Measurements from ENCODE around the gene LAP3. TPM values are rescaled to one million over a fixed set of nuclear protein-coding genes. Genes with fewer than 3 reads are reported as not detected.
"Not testable (repeated sequence)": the region's sequence is repeated elsewhere in the genome, so short reads cannot be mapped to it uniquely, and the experiment has no call there.

Gene LAP3
- total RNA-seq, 1 donor from 2014 or later = 126 TPM

- H3K27ac Mint-ChIP-seq = no peak overlapping the region
- no peak overlapping the region for H3K4me3 Mint-ChIP-seq
- intact Hi-C loops (cut with micrococcal nuclease) = no loop called here
- H3K36me3 Mint-ChIP-seq (ENCODE audit: low read depth) = no peaks in the 10 kb centered on the region
- H3K27me3 Mint-ChIP-seq = peaks cover 25% of the 10 kb centered on the region
- H3K4me1 Mint-ChIP-seq = peaks cover 8% of the 10 kb centered on the region
- H3K9me3 Mint-ChIP-seq = no peaks in the 10 kb centered on the region
- no peak for DNase-seq
Observed at GRCh38 chr4:17552427-17552826, 24.6 kb upstream of the LAP3 start.

- Mint-ChIP-seq H3K36me3 (ENCODE audit: low read depth) (no peaks in the 10 kb centered on the region), H3K27ac (no peak overlapping the region), H3K4me1 (peaks cover 5% of the 10 kb centered on the region), H3K4me3 (no peak overlapping the region), H3K9me3 (no peaks in the 10 kb centered on the region), H3K27me3 (peaks cover 25% of the 10 kb centered on the region)
- intact Hi-C loops (cut with micrococcal nuclease) = no loop called here
- DNase-seq = no peak
Observed at GRCh38 chr4:17554568-17554967, 22.4 kb upstream of the LAP3 start.

GRCh38 chr4:17556498-17556897, 20.5 kb upstream of the LAP3 start:
- intact Hi-C loops (cut with micrococcal nuclease) = no loop called here
- peaks cover 8% of the 10 kb centered on the region for H3K4me1 Mint-ChIP-seq
- DNase-seq = no peak
- no peak overlapping the region for H3K4me3 Mint-ChIP-seq
- no peaks in the 10 kb centered on the region for H3K9me3 Mint-ChIP-seq
- H3K36me3 Mint-ChIP-seq (ENCODE audit: low read depth) = no peaks in the 10 kb centered on the region
- H3K27ac Mint-ChIP-seq = no peak overlapping the region
- peaks cover 24% of the 10 kb centered on the region for H3K27me3 Mint-ChIP-seq

- H3K4me1 Mint-ChIP-seq = peaks cover 10% of the 10 kb centered on the region
- no peaks in the 10 kb centered on the region for H3K9me3 Mint-ChIP-seq
- no peak overlapping the region for H3K4me3 Mint-ChIP-seq
- intact Hi-C loops (cut with micrococcal nuclease) = no loop called here
- no peaks in the 10 kb centered on the region for H3K36me3 Mint-ChIP-seq (ENCODE audit: low read depth)
- no peak for DNase-seq
- no peak overlapping the region for H3K27ac Mint-ChIP-seq
- peaks cover 18% of the 10 kb centered on the region for H3K27me3 Mint-ChIP-seq
Observed at GRCh38 chr4:17557880-17558279, 19.1 kb upstream of the LAP3 start.

GRCh38 chr4:17558941-17559708, 17.9 kb upstream of the LAP3 start:
- Mint-ChIP-seq H3K4me3 (no peak overlapping the region), H3K36me3 (ENCODE audit: low read depth) (no peaks in the 10 kb centered on the region), H3K4me1 (peaks cover 10% of the 10 kb centered on the region), H3K27me3 (peaks cover 18% of the 10 kb centered on the region), H3K27ac (no peak overlapping the region), H3K9me3 (no peaks in the 10 kb centered on the region)
- no peak for DNase-seq
- intact Hi-C loops (cut with micrococcal nuclease) = no loop called here

GRCh38 chr4:17559709-17560048, 17.3 kb upstream of the LAP3 start:
- peaks cover 8% of the 10 kb centered on the region for H3K4me1 Mint-ChIP-seq
- no peak for DNase-seq
- H3K27me3 Mint-ChIP-seq = peaks cover 18% of the 10 kb centered on the region
- no peaks in the 10 kb centered on the region for H3K36me3 Mint-ChIP-seq (ENCODE audit: low read depth)
- no peaks in the 10 kb centered on the region for H3K9me3 Mint-ChIP-seq
- intact Hi-C loops (cut with micrococcal nuclease) = no loop called here
- no peak overlapping the region for H3K27ac Mint-ChIP-seq
- no peak overlapping the region for H3K4me3 Mint-ChIP-seq

- intact Hi-C loops (cut with micrococcal nuclease) = no loop called here
- Mint-ChIP-seq H3K36me3 (ENCODE audit: low read depth) (no peaks in the 10 kb centered on the region), H3K9me3 (no peaks in the 10 kb centered on the region), H3K4me3 (no peak overlapping the region), H3K27me3 (peaks cover 15% of the 10 kb centered on the region), H3K4me1 (peaks cover 5% of the 10 kb centered on the region), H3K27ac (no peak overlapping the region)
- no peak for DNase-seq
Observed at GRCh38 chr4:17560065-17560673, 16.8 kb upstream of the LAP3 start.

- H3K36me3 Mint-ChIP-seq (ENCODE audit: low read depth) = no peaks in the 10 kb centered on the region
- intact Hi-C loops (cut with micrococcal nuclease) = no loop called here
- no peak overlapping the region for H3K4me3 Mint-ChIP-seq
- peaks cover 6% of the 10 kb centered on the region for H3K27me3 Mint-ChIP-seq
- DNase-seq = no peak
- peaks cover 5% of the 10 kb centered on the region for H3K4me1 Mint-ChIP-seq
- H3K27ac Mint-ChIP-seq = no peak overlapping the region
- H3K9me3 Mint-ChIP-seq = no peaks in the 10 kb centered on the region
Observed at GRCh38 chr4:17561195-17561909, 15.6 kb upstream of the LAP3 start.

GRCh38 chr4:17562157-17562556, 14.8 kb upstream of the LAP3 start:
- peaks cover 5% of the 10 kb centered on the region for H3K4me1 Mint-ChIP-seq
- H3K27ac Mint-ChIP-seq = no peak overlapping the region
- no peaks in the 10 kb centered on the region for H3K9me3 Mint-ChIP-seq
- no peak overlapping the region for H3K4me3 Mint-ChIP-seq
- no peaks in the 10 kb centered on the region for H3K36me3 Mint-ChIP-seq (ENCODE audit: low read depth)
- peaks cover 4% of the 10 kb centered on the region for H3K27me3 Mint-ChIP-seq
- DNase-seq = no peak
- intact Hi-C loops (cut with micrococcal nuclease) = no loop called here

- Mint-ChIP-seq H3K36me3 (ENCODE audit: low read depth) (no peaks in the 10 kb centered on the region), H3K9me3 (no peaks in the 10 kb centered on the region), H3K27me3 (peaks cover 4% of the 10 kb centered on the region), H3K4me1 (peaks cover 5% of the 10 kb centered on the region), H3K4me3 (no peak overlapping the region), H3K27ac (no peak overlapping the region)
- intact Hi-C loops (cut with micrococcal nuclease) = no loop called here
- no peak for DNase-seq
Observed at GRCh38 chr4:17565846-17566245, 11.2 kb upstream of the LAP3 start.

- Mint-ChIP-seq H3K27me3 (peaks cover 4% of the 10 kb centered on the region), H3K27ac (no peak overlapping the region), H3K4me3 (no peak overlapping the region), H3K36me3 (ENCODE audit: low read depth) (no peaks in the 10 kb centered on the region), H3K4me1 (no peaks in the 10 kb centered on the region), H3K9me3 (no peaks in the 10 kb centered on the region)
- DNase-seq = no peak
- intact Hi-C loops (cut with micrococcal nuclease) = no loop called here
Observed at GRCh38 chr4:17567271-17567670, 9.7 kb upstream of the LAP3 start.

GRCh38 chr4:17574206-17574605, 2.8 kb upstream of the LAP3 start:
- H3K9me3 Mint-ChIP-seq = no peaks in the 10 kb centered on the region
- no peak overlapping the region for H3K4me3 Mint-ChIP-seq
- no peak overlapping the region for H3K27ac Mint-ChIP-seq
- intact Hi-C loops (cut with micrococcal nuclease) = no loop called here
- no peaks in the 10 kb centered on the region for H3K27me3 Mint-ChIP-seq
- H3K4me1 Mint-ChIP-seq = peaks cover 19% of the 10 kb centered on the region
- H3K36me3 Mint-ChIP-seq (ENCODE audit: low read depth) = peaks cover 8% of the 10 kb centered on the region
- no peak for DNase-seq

GRCh38 chr4:17575177-17575576, 1.8 kb upstream of the LAP3 start:
- intact Hi-C loops (cut with micrococcal nuclease) = loop anchor here (5.0 kb wide), 2 partner anchors 1818 to 1893 kb away; partner anchors contain the start of gene FAM200B
- not testable (repeated sequence) for H3K9me3 Mint-ChIP-seq, DNase-seq, H3K27me3 Mint-ChIP-seq, H3K27ac Mint-ChIP-seq, H3K4me3 Mint-ChIP-seq
- peaks cover 13% of the 10 kb centered on the region for H3K36me3 Mint-ChIP-seq (ENCODE audit: low read depth)
- peaks cover 25% of the 10 kb centered on the region for H3K4me1 Mint-ChIP-seq
